ENCODE results near the gene CLUH. TPM values are rescaled to one million over a fixed set of nuclear protein-coding genes. Genes with fewer than 3 reads are reported as not detected.

CLUH gene
- total RNA-seq, 1 donor from 2014 or later = 39.1 TPM

DNA sequence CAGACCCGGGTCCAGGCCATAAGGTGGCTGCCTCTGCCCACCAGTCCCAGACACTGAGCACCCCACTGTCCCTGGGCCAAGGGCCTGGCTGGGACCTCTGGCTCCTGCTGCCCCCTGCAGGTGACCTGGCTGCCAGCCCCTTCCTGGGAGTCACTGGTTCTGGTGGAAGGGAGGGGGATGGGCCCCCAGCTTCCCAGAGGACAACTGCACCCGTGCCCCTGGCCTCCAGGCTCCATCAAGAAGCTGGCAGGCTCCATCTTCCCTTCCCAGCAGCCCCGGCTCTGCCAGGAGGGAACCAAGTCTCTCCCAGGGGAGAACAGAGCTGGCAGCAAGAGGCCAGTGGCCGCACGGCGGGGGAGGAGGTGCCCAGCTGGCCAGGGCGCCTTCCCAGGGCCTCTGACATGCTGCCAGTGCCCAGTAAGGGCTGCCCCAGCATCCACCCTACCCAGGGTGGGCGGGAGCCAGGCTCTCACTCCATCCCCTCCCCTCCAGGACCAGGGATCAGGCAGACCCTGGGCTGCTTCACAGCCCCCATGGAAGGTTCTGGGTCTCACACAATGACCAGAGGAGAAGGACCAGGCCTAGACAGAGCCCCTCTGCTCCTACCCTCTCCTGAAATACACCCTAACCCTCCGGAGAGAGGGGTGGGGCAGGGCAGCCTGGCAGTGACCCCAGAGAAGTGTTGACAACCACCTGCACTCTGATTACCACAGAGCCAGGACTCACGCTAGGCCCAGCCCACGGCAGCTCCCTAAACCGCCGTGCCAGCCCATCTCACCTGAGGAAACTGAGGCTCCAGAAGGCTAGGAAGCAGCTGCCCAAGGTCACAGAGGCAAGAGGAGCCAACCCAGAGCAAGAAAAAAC lies 3.6 kb downstream of the CLUH start:
- TF ChIP-seq, protein P1, sequence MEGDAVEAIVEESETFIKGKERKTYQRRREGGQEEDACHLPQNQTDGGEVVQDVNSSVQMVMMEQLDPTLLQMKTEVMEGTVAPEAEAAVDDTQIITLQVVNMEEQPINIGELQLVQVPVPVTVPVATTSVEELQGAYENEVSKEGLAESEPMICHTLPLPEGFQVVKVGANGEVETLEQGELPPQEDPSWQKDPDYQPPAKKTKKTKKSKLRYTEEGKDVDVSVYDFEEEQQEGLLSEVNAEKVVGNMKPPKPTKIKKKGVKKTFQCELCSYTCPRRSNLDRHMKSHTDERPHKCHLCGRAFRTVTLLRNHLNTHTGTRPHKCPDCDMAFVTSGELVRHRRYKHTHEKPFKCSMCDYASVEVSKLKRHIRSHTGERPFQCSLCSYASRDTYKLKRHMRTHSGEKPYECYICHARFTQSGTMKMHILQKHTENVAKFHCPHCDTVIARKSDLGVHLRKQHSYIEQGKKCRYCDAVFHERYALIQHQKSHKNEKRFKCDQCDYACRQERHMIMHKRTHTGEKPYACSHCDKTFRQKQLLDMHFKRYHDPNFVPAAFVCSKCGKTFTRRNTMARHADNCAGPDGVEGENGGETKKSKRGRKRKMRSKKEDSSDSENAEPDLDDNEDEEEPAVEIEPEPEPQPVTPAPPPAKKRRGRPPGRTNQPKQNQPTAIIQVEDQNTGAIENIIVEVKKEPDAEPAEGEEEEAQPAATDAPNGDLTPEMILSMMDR (IDR thresholded peaks at IDR 0.05; ENCODE audit: partially characterized antibody, unreplicated experiment) = peak; percentile 50
- peaks cover 7% of the 10 kb centered on the region for H3K27me3 Mint-ChIP-seq (ENCODE audit: unreplicated experiment)
- H3K27ac Mint-ChIP-seq (ENCODE audit: unreplicated experiment) = no peak overlapping the region
- DNase-seq = peak; percentile 74
- no peaks in the 10 kb centered on the region for H3K36me3 Mint-ChIP-seq (ENCODE audit: unreplicated experiment)
- peaks cover 9% of the 10 kb centered on the region for H3K9me3 Mint-ChIP-seq (ENCODE audit: unreplicated experiment)
- H3K4me1 Mint-ChIP-seq (ENCODE audit: low read depth, unreplicated experiment) = peaks cover 15% of the 10 kb centered on the region
- H3K4me3 Mint-ChIP-seq (ENCODE audit: unreplicated experiment) = no peak overlapping the region

DNA sequence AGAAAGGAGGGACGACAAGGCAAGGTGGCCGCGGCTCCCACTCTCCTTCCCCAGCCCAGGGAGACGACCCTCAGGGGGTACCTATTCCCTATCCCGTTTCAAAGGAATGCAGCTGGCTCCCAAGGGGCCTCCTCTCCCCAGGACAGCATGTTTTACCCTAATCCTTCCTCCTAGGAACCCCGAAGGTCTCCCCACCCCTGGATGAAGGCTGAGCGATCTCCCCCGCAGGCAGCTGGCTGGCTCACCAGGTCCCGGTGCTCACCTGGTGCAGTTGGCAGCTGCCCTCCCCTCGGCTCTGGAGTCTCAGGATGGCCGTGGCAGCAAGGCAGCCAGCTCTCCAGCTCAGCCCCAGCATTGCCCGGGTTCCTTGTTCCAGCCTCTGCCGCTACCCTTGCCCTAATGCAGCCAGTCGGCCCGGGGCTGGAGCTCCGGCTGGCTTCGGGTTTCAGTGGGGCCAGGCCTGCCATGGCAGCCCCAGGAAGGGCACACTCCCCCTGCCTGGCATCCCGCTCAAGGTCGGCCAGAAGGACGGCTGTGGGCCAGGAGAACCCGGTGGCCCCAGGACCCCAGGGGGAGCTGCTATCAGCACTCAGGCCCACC lies 4.6 kb downstream of the CLUH start:
- no peaks in the 10 kb centered on the region for H3K36me3 Mint-ChIP-seq (ENCODE audit: unreplicated experiment)

DNA sequence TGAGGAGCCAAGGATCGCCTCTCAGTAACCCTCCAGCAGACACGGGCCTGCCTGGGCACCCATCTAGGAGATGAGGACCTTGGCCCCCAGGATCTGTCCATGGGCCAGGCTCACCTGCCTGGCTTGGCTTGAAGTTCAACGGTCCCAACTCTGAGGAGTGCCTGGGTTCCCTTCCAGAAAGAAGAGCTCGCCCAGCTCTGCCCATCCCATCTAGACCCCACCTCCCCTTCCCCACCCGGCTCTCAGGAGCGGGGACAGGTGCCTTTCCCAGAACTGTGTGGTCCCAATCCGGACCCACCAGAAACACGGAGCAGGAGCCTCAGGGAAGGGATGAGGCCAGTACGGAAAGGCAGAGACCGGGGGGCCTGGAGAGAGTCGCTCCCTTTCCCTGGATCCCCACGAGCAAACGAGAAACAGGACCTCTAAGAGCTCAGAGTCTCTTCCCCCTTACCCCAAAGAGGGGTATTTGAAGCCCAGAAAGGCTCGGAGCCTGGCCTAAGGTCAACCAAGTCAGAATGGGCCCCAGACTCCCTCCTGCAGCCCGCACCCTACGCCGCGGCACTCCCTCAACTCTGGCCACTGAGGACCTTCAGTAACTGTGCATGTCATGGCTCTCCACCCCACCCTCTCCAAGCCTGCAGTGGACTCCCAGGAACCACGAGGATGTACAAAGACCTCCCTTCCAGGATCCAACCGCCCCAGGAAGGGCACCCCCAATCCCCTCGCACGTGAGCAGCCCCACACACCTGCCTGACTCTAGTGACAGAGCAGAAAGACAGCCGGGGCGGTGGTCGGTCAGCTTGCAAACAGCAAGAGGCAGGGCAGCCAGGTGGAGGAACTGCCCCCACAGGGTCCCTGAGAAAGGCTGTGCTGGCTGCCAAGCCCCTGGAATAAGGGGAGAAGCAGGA lies 5.4 kb downstream of the CLUH start:
- Mint-ChIP-seq H3K27me3 (ENCODE audit: unreplicated experiment) (peaks cover 6% of the 10 kb centered on the region), H3K27ac (ENCODE audit: unreplicated experiment) (no peak overlapping the region), H3K4me1 (ENCODE audit: low read depth, unreplicated experiment) (peaks cover 11% of the 10 kb centered on the region), H3K4me3 (ENCODE audit: unreplicated experiment) (peak overlapping the region; percentile 34), H3K9me3 (ENCODE audit: unreplicated experiment) (peaks cover 5% of the 10 kb centered on the region), H3K36me3 (ENCODE audit: unreplicated experiment) (no peaks in the 10 kb centered on the region)
- TF ChIP-seq, protein P1 (IDR thresholded peaks at IDR 0.05; ENCODE audit: partially characterized antibody, unreplicated experiment) = no peak
- no peak for DNase-seq

More for the DNA sequence above, 4.6 kb downstream of the CLUH start:
- Mint-ChIP-seq H3K27ac (ENCODE audit: unreplicated experiment) (no peak overlapping the region), H3K9me3 (ENCODE audit: unreplicated experiment) (peaks cover 5% of the 10 kb centered on the region), H3K4me1 (ENCODE audit: low read depth, unreplicated experiment) (peaks cover 11% of the 10 kb centered on the region), H3K4me3 (ENCODE audit: unreplicated experiment) (no peak overlapping the region), H3K27me3 (ENCODE audit: unreplicated experiment) (peaks cover 7% of the 10 kb centered on the region)
- TF ChIP-seq, protein P1 (IDR thresholded peaks at IDR 0.05; ENCODE audit: partially characterized antibody, unreplicated experiment) = no peak
- DNase-seq = no peak

DNA sequence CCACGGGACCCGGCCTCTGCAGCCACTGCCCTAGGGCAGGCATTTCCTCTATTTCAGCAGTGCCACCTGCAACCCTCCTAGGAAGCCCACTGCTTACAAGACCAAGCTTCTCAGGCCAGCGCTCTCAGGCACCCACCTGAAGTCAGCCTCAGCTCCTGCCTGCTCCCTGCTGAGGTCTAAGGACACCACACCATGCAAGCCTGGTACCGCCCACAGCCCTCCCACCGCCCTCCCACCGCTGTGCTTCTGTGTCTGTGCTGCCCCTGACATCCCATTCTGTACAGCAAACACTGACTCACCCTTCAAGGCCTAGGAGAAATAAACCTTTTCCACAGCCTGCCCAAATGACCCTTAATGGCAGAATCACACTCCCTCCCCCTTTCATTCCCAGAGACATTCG lies 6.3 kb downstream of the CLUH start:
- Mint-ChIP-seq H3K4me1 (ENCODE audit: low read depth, unreplicated experiment) (peaks cover 7% of the 10 kb centered on the region), H3K27ac (ENCODE audit: unreplicated experiment) (no peak overlapping the region), H3K9me3 (ENCODE audit: unreplicated experiment) (no peaks in the 10 kb centered on the region), H3K27me3 (ENCODE audit: unreplicated experiment) (peaks cover 4% of the 10 kb centered on the region), H3K36me3 (ENCODE audit: unreplicated experiment) (no peaks in the 10 kb centered on the region), H3K4me3 (ENCODE audit: unreplicated experiment) (no peak overlapping the region)
- TF ChIP-seq, protein P1 (IDR thresholded peaks at IDR 0.05; ENCODE audit: partially characterized antibody, unreplicated experiment) = no peak
- no peak for DNase-seq
